GM23338 (cell line): Measurements from ENCODE around the gene MTCL1. TPM values are rescaled to one million over a fixed set of nuclear protein-coding genes. Genes with fewer than 3 reads are reported as not detected.
A peak's percentile ranks its signal among the peaks of the same experiment; 100 is the strongest.

Experiments
- ATAC-seq: fragments of 200-7000 bp; cut with Tn5 transposase; 3 replicates; pipeline ENCODE4 v1.9.1; 2020
- DNase-seq: peaks from one replicate; pipeline ENCODE4 v3.0.0-alpha.2; 2015; ENCODE audit warnings: low spot score
- H2AFZ ChIP-seq: fragments of 200-600 bp; sonication (generic); 2 replicates; pipeline ENCODE4 v1.8.0; 2016; ENCODE audit warnings: antibody characterized with exemption, mild to moderate bottlenecking, moderate library complexity
- H3F3A ChIP-seq: fragments of 200-600 bp; sonication (generic); replicated peaks from 2 replicates; pipeline ENCODE4 v1.8.0; 2017; ENCODE audit warnings: antibody characterized with exemption, mixed run types, low read depth
- H3K27ac ChIP-seq: fragments of 200-600 bp; sonication (generic); 2 replicates; pipeline ENCODE4 v1.6.1; 2016; ENCODE audit warnings: low read depth
- H3K27me3 ChIP-seq: fragments of 200-600 bp; sonication (generic); 2 replicates; pipeline ENCODE4 v1.8.0; 2016; ENCODE audit warnings: mild to moderate bottlenecking, mixed run types, moderate library complexity; ENCODE audit not compliant: insufficient read depth
- H3K36me3 ChIP-seq: fragments of 200-600 bp; sonication (generic); 2 replicates; pipeline ENCODE4 v1.8.0; 2016; ENCODE audit warnings: mild to moderate bottlenecking; ENCODE audit not compliant: insufficient read depth
- H3K4me1 ChIP-seq: fragments of 200-600 bp; sonication (generic); 2 replicates; pipeline ENCODE4 v1.8.0; 2016; ENCODE audit warnings: mild to moderate bottlenecking, moderate library complexity; ENCODE audit not compliant: insufficient read depth
- H3K4me2 ChIP-seq: fragments of 200-600 bp; sonication (generic); 2 replicates; pipeline ENCODE4 v1.7.1; 2017; ENCODE audit warnings: mixed run types
- H3K4me3 ChIP-seq: fragments of 200-600 bp; sonication (generic); 2 replicates; pipeline ENCODE4 v1.6.1; 2016; ENCODE audit warnings: mixed run types
- H3K79me2 ChIP-seq: fragments of 200-600 bp; sonication (generic); replicated peaks from 2 replicates; pipeline ENCODE4 v1.8.0; 2017; ENCODE audit warnings: mild to moderate bottlenecking; ENCODE audit not compliant: insufficient read depth
- H3K9me2 ChIP-seq: fragments of 200-600 bp; sonication (generic); 2 replicates; pipeline ENCODE4 v1.8.0; 2017; ENCODE audit not compliant: insufficient read depth
- H4K20me1 ChIP-seq: fragments of 200-600 bp; sonication (generic); replicated peaks from 2 replicates; pipeline ENCODE4 v1.8.0; 2017; ENCODE audit warnings: mild to moderate bottlenecking; ENCODE audit not compliant: insufficient read depth
- H3K27ac Mint-ChIP-seq: 2 replicates; pipeline ENCODE4 v1.8.0; 2020; ENCODE audit warnings: inconsistent platforms, mild to moderate bottlenecking, moderate library complexity, mixed read lengths
- H3K27me3 Mint-ChIP-seq: 3 replicates; pipeline ENCODE4 v1.8.0; 2022; ENCODE audit warnings: low read depth, mild to moderate bottlenecking, moderate library complexity, mixed read lengths, inconsistent platforms; ENCODE audit not compliant: insufficient read depth, poor library complexity
- H3K36me3 Mint-ChIP-seq: 3 replicates; pipeline ENCODE4 v1.8.0; 2021; ENCODE audit warnings: low read depth, mild to moderate bottlenecking, inconsistent platforms, moderate library complexity, mixed read lengths
- H3K4me1 Mint-ChIP-seq: 3 replicates; pipeline ENCODE4 v1.8.0; 2020; ENCODE audit warnings: mild to moderate bottlenecking, inconsistent platforms, mixed read lengths
- H3K4me3 Mint-ChIP-seq: 3 replicates; pipeline ENCODE4 v1.8.0; 2021; ENCODE audit warnings: moderate library complexity, mild to moderate bottlenecking, inconsistent platforms, mixed read lengths
- H3K9me3 Mint-ChIP-seq: 3 replicates; pipeline ENCODE4 v1.8.0; 2020; ENCODE audit warnings: moderate library complexity, mild to moderate bottlenecking, inconsistent platforms, mixed read lengths
- EZH2phosphoT487 ChIP-seq: fragments of 200-600 bp; sonication (generic); IDR thresholded peaks from one replicate; pipeline ENCODE4 v1.8.1; 2018; ENCODE audit warnings: antibody characterized with exemption; ENCODE audit not compliant: unreplicated experiment
- JUNB ChIP-seq: IDR thresholded peaks from one replicate; pipeline ENCODE4 v1.6.1; 2016; ENCODE audit warnings: antibody characterized with exemption; ENCODE audit not compliant: unreplicated experiment
- NANOG ChIP-seq: IDR thresholded peaks from 2 replicates; pipeline ENCODE4 v1.6.1; 2016; ENCODE audit warnings: antibody characterized with exemption, borderline replicate concordance
- STAT1 ChIP-seq: IDR thresholded peaks from one replicate; pipeline ENCODE4 v1.6.1; 2016; ENCODE audit warnings: antibody characterized with exemption; ENCODE audit not compliant: unreplicated experiment
- ZNF114 ChIP-seq: fragments of 250-450 bp; sonication (Bioruptor Pico); IDR thresholded peaks from 2 replicates; pipeline ENCODE4 v1.5.0; 2020; ENCODE audit warnings: mild to moderate bottlenecking, moderate library complexity
- ZNF462 ChIP-seq: fragments of 250-450 bp; sonication (Bioruptor Pico); IDR thresholded peaks from 2 replicates; pipeline ENCODE4 v1.5.0; 2020; ENCODE audit warnings: mild to moderate bottlenecking, moderate library complexity
- polyA plus RNA-seq: library from polyadenylated mRNA; unstranded; fragments of >200 nt; fragmentation: Nextera tagmentation; extraction: Ambion mirVana; gene quantifications from 2 replicates; pipeline ENCODE4 v1.2.1, GENCODE V29; 2016
- total RNA-seq: library from RNA; depleted of rRNA; stranded (reverse); fragments of >200 nt; shearing (Covaris generic); gene quantifications from 2 replicates; pipeline ENCODE4 v1.2.3, GENCODE V29; 2014

Gene MTCL1
- total and polyA plus RNA-seq, 2 experiments from 2014 or later, result 14.4 to 45.0 TPM

GRCh38 chr18:8860845-8861642 is 155.7 kb downstream of the MTCL1 start:
- H3K4me1 Mint-ChIP-seq, result peaks cover 7% of the 10 kb centered on the region

More at GRCh38 chr18:8860845-8861642, 155.7 kb downstream of the MTCL1 start:
- Mint-ChIP-seq H3K4me3 (no peak overlapping the region), H3K36me3 (no peaks in the 10 kb centered on the region; the same call in 2 of the 3 replicates), H3K27me3 (peaks cover 4% of the 10 kb centered on the region), H3K9me3 (no peaks in the 10 kb centered on the region), H3K27ac (no peak overlapping the region)
- Histone ChIP-seq H3K4me1 (peaks cover 6% of the 10 kb centered on the region; the same call in 1 of the 2 replicates), H3K79me2 (no peaks in the 10 kb centered on the region), H3K4me3 (no peak overlapping the region), H3K9me2 (peaks cover 8% of the 10 kb centered on the region; the same call in 1 of the 2 replicates), H2AFZ (peak overlapping the region; percentile 43; the same call in 1 of the 2 replicates), H3K27me3 (no peaks in the 10 kb centered on the region), H3K27ac (no peak overlapping the region), H3F3A (no peaks in the 10 kb centered on the region), H4K20me1 (no peaks in the 10 kb centered on the region), H3K36me3 (no peaks in the 10 kb centered on the region; the same call in 1 of the 2 replicates), H3K4me2 (no peak overlapping the region)
- TF ChIP-seq JUNB, result no peak
- no peak for TF ChIP-seq NANOG
- TF ChIP-seq STAT1, result no peak
- TF ChIP-seq ZNF462 (CRISPR knock-in tag), result no peak
- TF ChIP-seq ZNF114 (CRISPR knock-in tag), result no peak
- no peak for TF ChIP-seq EZH2phosphoT487
- no peak for DNase-seq
- ATAC-seq, result no peak
